PC-9 (cell line): ENCODE measurements around the gene CRISPLD2. TPM values are rescaled to one million over a fixed set of nuclear protein-coding genes. Genes with fewer than 3 reads are reported as not detected.

ENCODE experiments used
- BruUV-seq: library from RNA; stranded (reverse); fragments of 400-500 nt; replicated peaks from 2 replicates; lab custom pipeline; 2021; lab: Mats Ljungman, UMichigan
- CTCF ChIA-PET: fragments of 300-600 bp; sonication (Branson Sonifier 250); formaldehyde crosslinking; loops from one replicate; lab custom pipeline; 2022; ENCODE audit warnings: antibody characterized with exemption; lab: Charles Lee
- POLR2A ChIA-PET: fragments of 300-600 bp; sonication (Branson Sonifier 250); formaldehyde crosslinking; loops from one replicate; lab custom pipeline; 2022; ENCODE audit warnings: antibody characterized with exemption; ENCODE audit not compliant: unreplicated experiment; lab: Charles Lee
- DNase-seq, 2 experiments: peaks; one replicate each; pipeline versions ENCODE4 v3.0.0 to v3.0.0-alpha.2; 2015 to 2022; ENCODE audit warnings: mixed read lengths in 1 of 2
- H2AFZ ChIP-seq: fragments of 200-600 bp; sonication (generic); 2 replicates; pipeline ENCODE4 v1.8.1; 2017; ENCODE audit warnings: antibody characterized with exemption
- H3F3A ChIP-seq: fragments of 200-600 bp; sonication (generic); 2 replicates; pipeline ENCODE4 v1.8.1; 2017; ENCODE audit warnings: antibody characterized with exemption, mild to moderate bottlenecking, low read depth; ENCODE audit not compliant: insufficient read depth
- H3K27ac ChIP-seq: fragments of 200-600 bp; sonication (generic); 2 replicates; pipeline ENCODE4 v1.6.1; 2016; ENCODE audit warnings: mixed run types
- H3K27me3 ChIP-seq: fragments of 200-600 bp; sonication (generic); 2 replicates; pipeline ENCODE4 v1.6.1; 2016; ENCODE audit warnings: low read depth, mixed run types; ENCODE audit not compliant: insufficient read depth
- H3K36me3 ChIP-seq: fragments of 200-600 bp; sonication (generic); 2 replicates; pipeline ENCODE4 v1.6.1; 2016; ENCODE audit warnings: low read depth, mixed run types
- H3K4me1 ChIP-seq: fragments of 200-600 bp; sonication (generic); replicated peaks from 2 replicates; pipeline ENCODE4 v1.6.1; 2016; ENCODE audit warnings: mixed run types; ENCODE audit not compliant: insufficient read depth
- H3K4me2 ChIP-seq: fragments of 200-600 bp; sonication (generic); 2 replicates; pipeline ENCODE4 v1.6.1; 2017; ENCODE audit warnings: mixed run types
- H3K4me3 ChIP-seq: fragments of 200-600 bp; sonication (generic); 2 replicates; pipeline ENCODE4 v1.6.1; 2016; ENCODE audit warnings: mixed run types
- H3K79me2 ChIP-seq: fragments of 200-600 bp; sonication (generic); 2 replicates; pipeline ENCODE4 v1.6.1; 2017; ENCODE audit warnings: low read depth, mixed run types
- H3K9me2 ChIP-seq: fragments of 200-600 bp; sonication (generic); 2 replicates; pipeline ENCODE4 v1.8.1; 2017; ENCODE audit warnings: mild to moderate bottlenecking; ENCODE audit not compliant: insufficient read depth
- H3K9me3 ChIP-seq: fragments of 200-600 bp; sonication (generic); 2 replicates; pipeline ENCODE4 v1.8.1; 2016; ENCODE audit warnings: low read depth; ENCODE audit not compliant: insufficient read depth
- H4K20me1 ChIP-seq: fragments of 200-600 bp; sonication (generic); 2 replicates; pipeline ENCODE4 v1.8.1; 2017; ENCODE audit not compliant: insufficient read depth
- CTCF ChIP-seq: fragments of 200-600 bp; sonication (generic); conservative IDR thresholded peaks from 2 replicates; pipeline ENCODE4 v1.6.1; 2017; ENCODE audit warnings: mixed run types, antibody characterized with exemption, mild to moderate bottlenecking, moderate library complexity
- EZH2 ChIP-seq: fragments of 200-600 bp; sonication (generic); IDR thresholded peaks from 2 replicates; pipeline ENCODE4 v1.8.0; 2017; ENCODE audit warnings: antibody characterized with exemption, low read depth
- intact Hi-C: fragments of 100-400 bp; cut with micrococcal nuclease; formaldehyde crosslinking; loops from one replicate; pipeline ENCODE4 v1.10.0; 2022; ENCODE audit not compliant: unreplicated experiment
- total RNA-seq: library from RNA; stranded (reverse); gene quantifications from 2 replicates; pipeline ENCODE4 v1.2.3, GENCODE V29; 2021

CRISPLD2 gene
- total RNA-seq, 1 experiment from 2014 or later, result 18.6 TPM

DNA sequence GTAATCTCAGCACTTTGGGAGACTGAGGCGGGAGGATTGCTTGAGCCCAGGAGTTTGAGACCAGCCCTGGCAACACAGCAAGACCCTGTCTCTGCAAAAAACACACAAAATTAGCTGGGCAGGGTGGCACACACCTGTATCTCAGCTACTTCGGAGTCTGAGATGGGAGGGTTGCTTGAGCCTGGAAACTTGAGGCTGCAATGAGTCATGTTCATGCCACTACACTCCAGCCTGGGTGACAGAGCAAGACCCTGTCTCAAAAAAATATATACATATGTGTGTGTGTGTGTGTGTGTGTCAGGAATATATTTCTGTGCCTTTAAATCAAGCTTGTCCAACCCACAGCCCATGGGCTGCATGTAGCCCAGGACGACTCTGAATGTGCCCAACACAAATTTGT is 55.2 kb downstream of the CRISPLD2 start:
- no TSS peak for BruUV-seq
- no peak for DNase-seq
- Histone ChIP-seq H4K20me1 (no peaks in the 10 kb centered on the region), H3K4me2 (no peak overlapping the region), H3K9me2 (no peaks in the 10 kb centered on the region), H3K4me1 (peaks cover 17% of the 10 kb centered on the region), H3F3A (peaks cover 12% of the 10 kb centered on the region), H3K9me3 (no peaks in the 10 kb centered on the region), H3K4me3 (no peak overlapping the region), H2AFZ (no peak overlapping the region), H3K27ac (no peak overlapping the region), H3K27me3 (no peaks in the 10 kb centered on the region), H3K79me2 (no peaks in the 10 kb centered on the region), H3K36me3 (no peaks in the 10 kb centered on the region)
- ChIA-PET CTCF (no interaction called here), POLR2A (no interaction called here)
- TF ChIP-seq EZH2 (no peak), CTCF (no peak)
- intact Hi-C loops, result no loop called here

DNA sequence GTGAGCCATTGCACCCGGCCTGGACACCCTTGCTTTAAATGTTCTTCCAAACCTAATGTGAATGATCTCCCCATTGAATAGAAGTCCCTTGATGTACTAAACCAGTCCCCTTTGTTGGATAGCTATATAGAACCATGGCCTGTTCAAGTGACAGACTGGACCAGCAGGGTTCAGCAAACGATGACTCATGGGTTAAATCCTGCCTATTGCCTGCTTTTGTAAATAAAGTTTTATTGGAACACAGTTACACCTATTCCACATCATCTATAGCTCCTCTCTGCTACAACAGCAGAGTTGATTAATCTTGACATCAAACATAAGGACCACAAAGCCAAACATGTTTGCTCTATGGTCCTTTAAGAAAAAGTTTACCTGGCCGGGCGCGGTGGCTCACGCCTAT is 56.1 kb downstream of the CRISPLD2 start:
- peaks cover 20% of the 10 kb centered on the region for H3F3A ChIP-seq
- H2AFZ ChIP-seq, result no peak overlapping the region
- no peaks in the 10 kb centered on the region for H4K20me1 ChIP-seq
- no peaks in the 10 kb centered on the region for H3K79me2 ChIP-seq
- no peaks in the 10 kb centered on the region for H3K9me3 ChIP-seq
- H3K9me2 ChIP-seq, result no peaks in the 10 kb centered on the region
- no peak overlapping the region for H3K4me2 ChIP-seq
- H3K27me3 ChIP-seq, result no peaks in the 10 kb centered on the region
- CTCF ChIA-PET, result no interaction called here
- DNase-seq, result no peak
- BruUV-seq, result no TSS peak
- H3K4me3 ChIP-seq, result no peak overlapping the region
- intact Hi-C loops, result no loop called here
- TF ChIP-seq EZH2 (no peak), CTCF (no peak)
- no peak overlapping the region for H3K27ac ChIP-seq
- H3K4me1 ChIP-seq, result peaks cover 26% of the 10 kb centered on the region
- POLR2A ChIA-PET, result interaction anchor here (0.6 kb wide), 1 partner anchor 14 kb away, joined by 17 read pairs; no protein-coding TSS in a partner anchor
- H3K36me3 ChIP-seq, result no peaks in the 10 kb centered on the region

DNA sequence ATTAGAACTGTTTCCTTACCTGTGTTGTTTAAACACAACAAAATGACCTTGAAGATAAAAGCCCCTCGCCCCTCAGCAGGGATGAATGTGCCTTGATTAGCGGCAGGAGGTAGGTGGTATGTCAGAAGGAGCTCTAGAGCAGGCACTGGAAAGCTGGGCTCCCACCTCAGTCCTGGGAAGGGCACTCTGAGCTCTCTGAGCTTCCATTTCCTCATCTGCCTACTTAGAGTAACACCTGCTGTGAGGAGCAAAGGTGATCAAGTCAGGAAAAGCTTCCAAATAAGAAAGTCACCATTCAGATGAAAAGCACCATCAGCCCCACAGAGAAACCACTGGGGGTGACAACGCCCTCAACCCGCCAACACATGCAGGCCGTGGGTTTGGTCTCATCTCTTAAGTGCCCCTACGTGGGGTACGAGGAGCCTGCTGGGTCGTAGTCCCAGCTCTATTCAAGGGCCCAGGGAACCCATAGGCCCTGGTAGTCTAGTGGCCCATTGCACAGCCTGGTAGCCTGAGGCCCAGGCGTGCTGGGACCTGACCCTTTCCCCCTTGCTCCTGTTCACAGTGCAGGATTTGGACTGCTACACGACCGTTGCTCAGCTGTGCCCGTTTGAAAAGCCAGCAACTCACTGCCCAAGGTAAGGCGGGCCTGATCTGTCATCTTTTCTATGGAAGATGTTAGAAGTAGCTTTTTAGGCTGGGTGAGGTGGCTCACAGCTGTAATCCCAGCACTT is 57.3 kb downstream of the CRISPLD2 start:
- no peak for DNase-seq
- BruUV-seq, result no TSS peak
- POLR2A ChIA-PET, result interaction anchor here (0.7 kb wide), 1 partner anchor 49 kb away, joined by 3 read pairs; no protein-coding TSS in a partner anchor
- no peaks in the 10 kb centered on the region for H4K20me1 ChIP-seq
- H3K4me2 ChIP-seq, result no peak overlapping the region
- peaks cover 28% of the 10 kb centered on the region for H3F3A ChIP-seq
- no peak overlapping the region for H3K27ac ChIP-seq
- no peaks in the 10 kb centered on the region for H3K36me3 ChIP-seq
- H3K79me2 ChIP-seq, result no peaks in the 10 kb centered on the region
- no peak overlapping the region for H2AFZ ChIP-seq
- CTCF ChIA-PET, result no interaction called here
- no peaks in the 10 kb centered on the region for H3K27me3 ChIP-seq
- TF ChIP-seq CTCF, result no peak
- no peak for TF ChIP-seq EZH2
- peaks cover 38% of the 10 kb centered on the region for H3K4me1 ChIP-seq
- no peaks in the 10 kb centered on the region for H3K9me2 ChIP-seq
- no peaks in the 10 kb centered on the region for H3K9me3 ChIP-seq
- intact Hi-C loops, result no loop called here
- H3K4me3 ChIP-seq, result no peak overlapping the region
